HFF-Myc (cell line): ENCODE data around the gene OAT.

Experiments used
- DNase-seq: peaks from one replicate; pipeline ENCODE4 v3.0.0-alpha.2; 2011; ENCODE audit warnings: low read depth; ENCODE audit errors: extremely low read depth
- H3K4me3 ChIP-seq: replicated peaks from 2 replicates; pipeline ENCODE4 v1.5.1; 2011; ENCODE audit warnings: low read depth, mild to moderate bottlenecking, control low read depth, low read length
- TF ChIP-seq, protein P1 (sequence below): IDR thresholded peaks from 2 replicates; pipeline ENCODE4 v1.5.1; 2012; ENCODE audit warnings: mild to moderate bottlenecking, low read depth, low read length, control low read depth; ENCODE audit errors: missing control alignments

OAT gene

DNA sequence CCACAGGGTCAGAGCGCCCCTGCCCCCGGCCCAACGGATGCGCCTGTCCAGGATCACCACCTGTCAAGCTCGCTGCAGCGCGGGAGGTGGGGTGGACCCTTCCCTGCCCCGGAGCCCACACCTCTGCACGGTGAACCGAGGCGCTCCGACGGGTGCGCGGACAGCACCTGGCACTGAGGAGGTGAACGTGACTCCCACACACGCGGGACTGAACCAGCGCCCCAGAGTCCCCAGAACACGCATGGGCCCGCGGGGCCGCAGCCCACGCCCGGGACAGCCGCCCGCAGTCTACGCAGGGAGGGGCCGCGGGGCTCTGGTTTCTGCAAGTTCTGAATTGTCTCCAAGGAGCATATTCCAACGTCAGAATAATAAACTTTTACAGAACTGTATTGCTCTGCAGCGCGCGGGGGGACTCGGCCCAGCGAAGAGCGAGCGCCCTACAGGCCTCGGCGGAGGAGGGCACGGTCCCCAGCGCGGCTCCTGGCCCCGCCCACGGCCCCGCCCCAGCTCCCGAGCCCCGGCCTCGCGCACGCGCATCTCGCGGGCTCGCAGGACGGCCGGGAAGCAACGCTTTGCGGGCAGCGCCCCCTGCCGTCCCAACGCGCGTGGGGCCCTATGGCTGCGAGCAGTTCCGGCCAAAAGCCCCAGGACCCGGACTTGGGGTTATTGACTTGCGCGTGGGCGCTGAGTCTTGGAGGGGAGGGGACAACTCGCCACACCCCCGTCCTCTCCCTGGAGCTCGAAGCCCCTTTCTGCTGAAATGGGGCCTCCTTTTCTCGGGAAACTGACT lies 29.7 kb downstream of the OAT start:
- peak; percentile 26 for DNase-seq
- TF ChIP-seq, protein P1, sequence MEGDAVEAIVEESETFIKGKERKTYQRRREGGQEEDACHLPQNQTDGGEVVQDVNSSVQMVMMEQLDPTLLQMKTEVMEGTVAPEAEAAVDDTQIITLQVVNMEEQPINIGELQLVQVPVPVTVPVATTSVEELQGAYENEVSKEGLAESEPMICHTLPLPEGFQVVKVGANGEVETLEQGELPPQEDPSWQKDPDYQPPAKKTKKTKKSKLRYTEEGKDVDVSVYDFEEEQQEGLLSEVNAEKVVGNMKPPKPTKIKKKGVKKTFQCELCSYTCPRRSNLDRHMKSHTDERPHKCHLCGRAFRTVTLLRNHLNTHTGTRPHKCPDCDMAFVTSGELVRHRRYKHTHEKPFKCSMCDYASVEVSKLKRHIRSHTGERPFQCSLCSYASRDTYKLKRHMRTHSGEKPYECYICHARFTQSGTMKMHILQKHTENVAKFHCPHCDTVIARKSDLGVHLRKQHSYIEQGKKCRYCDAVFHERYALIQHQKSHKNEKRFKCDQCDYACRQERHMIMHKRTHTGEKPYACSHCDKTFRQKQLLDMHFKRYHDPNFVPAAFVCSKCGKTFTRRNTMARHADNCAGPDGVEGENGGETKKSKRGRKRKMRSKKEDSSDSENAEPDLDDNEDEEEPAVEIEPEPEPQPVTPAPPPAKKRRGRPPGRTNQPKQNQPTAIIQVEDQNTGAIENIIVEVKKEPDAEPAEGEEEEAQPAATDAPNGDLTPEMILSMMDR: peak; percentile 90
- H3K4me3 ChIP-seq: peak overlapping the region; percentile 30

DNA sequence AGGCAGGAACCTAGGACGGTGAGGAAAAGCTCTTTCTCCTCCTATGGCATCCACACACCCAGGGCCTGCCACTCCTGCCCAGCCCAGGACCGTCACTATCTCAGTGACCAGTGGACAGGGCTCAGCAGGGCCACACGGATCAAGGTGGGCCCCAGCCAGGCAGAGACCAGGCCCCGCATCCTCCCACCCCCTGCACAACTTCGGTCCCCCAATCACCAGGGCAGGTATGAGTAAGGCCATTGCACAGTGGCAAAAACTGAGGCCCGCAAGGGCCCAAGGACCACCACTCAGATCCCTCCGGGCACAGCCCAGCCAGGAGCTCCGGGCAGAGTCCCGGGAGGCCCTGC lies 30.3 kb downstream of the OAT start:
- TF ChIP-seq, protein P1: no peak
- no peak for DNase-seq
- peak overlapping the region; percentile 30; the same call in 1 of the 2 replicates for H3K4me3 ChIP-seq

DNA sequence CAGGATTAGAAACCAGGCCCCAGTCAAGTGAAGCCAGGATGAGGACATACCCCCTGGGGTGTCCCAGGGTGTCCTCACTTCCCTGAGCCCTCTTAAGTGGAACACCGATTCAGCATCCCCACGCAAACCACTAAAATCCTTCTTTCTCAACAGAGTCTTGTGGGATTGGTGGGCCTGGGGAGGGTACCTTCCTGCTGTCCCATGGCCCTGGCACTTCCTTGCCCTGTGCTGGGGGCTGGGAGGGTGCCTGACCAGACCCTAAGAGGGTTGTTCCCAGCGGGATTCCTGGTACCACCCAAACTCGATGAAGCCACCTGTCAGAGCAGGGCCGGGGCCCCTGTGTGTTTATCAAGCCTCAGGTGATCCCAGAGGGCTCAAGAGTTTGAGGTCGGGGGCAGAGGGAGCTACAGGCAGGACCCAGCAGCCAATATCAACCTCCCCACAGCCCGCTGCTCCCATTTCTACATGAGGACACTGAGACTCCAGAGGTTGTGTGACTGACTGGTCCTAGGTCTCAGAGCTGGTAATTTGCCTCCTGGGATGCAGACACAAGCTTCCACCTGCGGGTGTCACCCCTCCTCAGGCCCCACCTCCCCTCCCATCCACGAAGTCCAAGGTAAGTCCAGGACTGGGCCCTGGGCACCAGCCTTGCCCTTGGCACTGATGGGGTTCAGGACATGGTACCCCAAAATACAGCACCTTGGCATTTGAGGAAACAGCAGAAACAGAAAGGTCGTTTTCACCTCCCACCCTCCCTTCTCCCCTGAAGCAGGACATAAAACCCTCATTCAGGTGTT lies 31.4 kb downstream of the OAT start:
- no peak overlapping the region for H3K4me3 ChIP-seq
- no peak for DNase-seq
- TF ChIP-seq, protein P1: peak; percentile 12

DNA sequence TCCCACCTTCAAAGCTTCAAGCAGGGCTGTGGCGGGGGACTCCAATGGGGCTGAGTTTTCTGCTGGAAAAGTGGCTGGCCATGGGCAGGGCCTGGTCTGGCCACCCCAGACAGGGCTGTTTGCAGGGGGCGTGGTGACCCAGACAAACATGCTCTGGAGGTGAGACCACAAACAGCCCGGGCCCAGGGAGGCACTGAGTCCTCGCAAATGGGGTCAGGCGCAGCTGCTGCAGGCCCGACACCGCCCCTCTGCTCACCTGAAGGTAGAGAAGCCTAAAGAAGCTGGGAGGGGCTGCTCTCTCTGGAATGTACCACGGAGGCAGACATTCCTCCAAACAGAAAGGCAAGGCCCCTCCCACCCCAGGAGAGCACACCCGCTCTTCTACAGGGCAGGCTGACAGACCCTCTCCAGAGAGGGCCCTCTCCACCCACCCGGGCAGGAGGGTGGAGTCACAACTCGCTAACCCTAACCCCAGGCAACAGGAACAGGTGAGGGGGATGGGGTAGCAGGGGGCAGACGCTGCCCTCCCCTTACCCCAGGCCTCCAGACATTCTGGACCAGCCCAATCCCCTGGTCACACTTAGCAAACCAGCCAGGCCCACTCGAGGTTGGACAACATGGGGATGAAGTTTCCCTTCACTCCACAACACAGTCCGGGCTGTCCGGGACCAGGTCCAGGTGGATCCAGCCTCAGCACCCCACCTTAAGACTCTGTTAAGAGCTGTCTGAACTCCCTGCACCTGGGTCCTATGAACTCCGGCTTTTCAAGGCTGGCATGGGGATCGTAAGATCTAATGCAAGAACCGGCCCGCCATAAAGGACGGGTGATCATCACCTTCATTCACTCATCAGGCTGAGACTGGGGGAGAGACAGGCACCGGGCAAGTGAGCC lies 32.3 kb downstream of the OAT start:
- TF ChIP-seq, protein P1: no peak
- no peak for DNase-seq

DNA sequence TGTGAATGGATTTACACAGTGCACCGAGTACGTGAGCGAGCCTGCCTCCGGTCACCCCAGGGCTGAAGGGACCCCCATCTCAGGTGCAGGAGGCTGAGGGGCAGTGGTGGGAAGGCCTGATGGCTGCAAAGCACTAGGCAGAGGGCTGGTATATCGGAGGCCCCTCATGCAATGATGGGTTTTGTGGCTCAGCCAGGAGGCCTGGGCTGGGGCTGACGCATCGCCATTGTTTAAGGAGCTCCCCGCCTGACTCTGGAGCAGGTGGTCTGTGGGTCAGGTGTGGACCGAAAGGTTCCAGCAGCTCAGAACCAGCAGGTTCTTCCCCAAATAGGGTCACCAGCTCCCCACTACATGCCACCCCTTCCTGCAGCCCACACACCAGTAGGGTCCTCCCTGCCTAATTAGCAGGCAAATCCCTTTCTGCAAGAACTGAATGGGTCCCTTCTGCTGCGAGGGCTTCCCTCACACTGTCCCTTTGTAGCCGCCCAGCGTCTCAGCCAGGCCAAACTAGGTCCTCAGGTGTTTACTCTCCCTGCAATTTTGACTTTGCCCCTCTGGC lies 33.0 kb downstream of the OAT start:
- no peak overlapping the region for H3K4me3 ChIP-seq
- DNase-seq: no peak
- TF ChIP-seq, protein P1: no peak

More for the DNA sequence above, 32.3 kb downstream of the OAT start:
- H3K4me3 ChIP-seq: no peak overlapping the region

DNA sequence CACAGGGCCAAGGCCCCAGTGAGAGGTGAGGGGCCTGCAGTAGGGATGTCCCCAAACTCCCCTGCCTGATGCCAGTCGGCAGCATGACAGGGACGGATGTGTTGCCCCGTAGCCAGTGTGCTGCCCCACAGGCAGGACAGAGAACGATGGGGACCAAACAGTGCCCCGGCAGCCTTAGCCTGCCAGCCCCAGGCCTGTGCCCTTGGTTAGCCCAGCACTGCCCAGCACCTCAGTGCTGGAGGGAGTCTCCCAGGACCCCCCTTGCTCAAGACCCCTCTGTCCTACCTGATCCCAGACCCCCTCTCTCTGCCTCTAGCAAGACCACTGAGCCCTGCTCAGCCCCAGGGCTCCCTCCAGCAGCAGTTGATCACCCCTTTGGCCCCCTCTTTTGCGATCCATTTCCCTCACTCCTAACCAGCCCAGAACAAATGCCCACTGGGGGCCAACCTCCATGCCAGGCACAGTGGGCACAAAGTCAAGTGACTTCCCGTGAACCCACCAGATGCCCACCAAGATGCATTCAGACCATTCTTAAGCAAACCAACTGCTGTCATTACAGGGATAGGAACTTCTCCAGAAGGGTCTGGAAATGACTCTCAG lies 34.0 kb downstream of the OAT start:
- TF ChIP-seq, protein P1: no peak
- no peak for DNase-seq
- H3K4me3 ChIP-seq: no peak overlapping the region
